MM.1S (cell line): ENCODE results near the gene PLXNA4.

Experiments used
- DNase-seq: peaks from one replicate; pipeline ENCODE4 v3.0.0-alpha.2; 2015
- H2AFZ ChIP-seq: fragments of 300-600 bp; sonication (generic); 2 replicates; pipeline ENCODE4 v1.6.0; 2016; ENCODE audit warnings: antibody characterized with exemption, low read length
- H3F3A ChIP-seq: fragments of 300-600 bp; sonication (generic); 2 replicates; pipeline ENCODE4 v1.6.1; 2016; ENCODE audit warnings: mild to moderate bottlenecking, antibody characterized with exemption, low read length, moderate library complexity, mixed read lengths; ENCODE audit not compliant: insufficient read depth
- H3K27ac ChIP-seq: fragments of 300-600 bp; sonication (generic); 2 replicates; pipeline ENCODE4 v1.5.1; 2016; ENCODE audit warnings: mild to moderate bottlenecking, low read length
- H3K27me3 ChIP-seq: fragments of 300-600 bp; sonication (generic); replicated peaks from 2 replicates; pipeline ENCODE4 v1.6.0; 2016; ENCODE audit warnings: low read length; ENCODE audit not compliant: insufficient read depth
- H3K36me3 ChIP-seq: fragments of 300-600 bp; sonication (generic); replicated peaks from 2 replicates; pipeline ENCODE4 v1.6.1; 2016; ENCODE audit warnings: mild to moderate bottlenecking, low read length, mixed read lengths; ENCODE audit not compliant: insufficient read depth
- H3K4me1 ChIP-seq: fragments of 300-600 bp; sonication (generic); 2 replicates; pipeline ENCODE4 v1.6.1; 2016; ENCODE audit warnings: low read length, mixed read lengths
- H3K4me2 ChIP-seq: fragments of 300-600 bp; sonication (generic); 2 replicates; pipeline ENCODE4 v1.6.0; 2016; ENCODE audit warnings: low read depth, low read length
- H3K4me3 ChIP-seq: fragments of 300-600 bp; sonication (generic); 2 replicates; pipeline ENCODE4 v1.5.1; 2016; ENCODE audit warnings: low read length, mixed read lengths
- H3K79me2 ChIP-seq: fragments of 300-600 bp; sonication (generic); 2 replicates; pipeline ENCODE4 v1.6.1; 2016; ENCODE audit warnings: mixed run types, low read length, mixed read lengths
- H3K9ac ChIP-seq: fragments of 300-600 bp; sonication (generic); 2 replicates; pipeline ENCODE4 v1.6.1; 2016; ENCODE audit warnings: low read length, mixed read lengths
- H3K9me2 ChIP-seq: fragments of 300-600 bp; sonication (generic); replicated peaks from 2 replicates; pipeline ENCODE4 v1.6.1; 2016; ENCODE audit warnings: mild to moderate bottlenecking, low read length, mixed read lengths; ENCODE audit not compliant: insufficient read depth
- H3K9me3 ChIP-seq: fragments of 300-600 bp; sonication (generic); replicated peaks from 2 replicates; pipeline ENCODE4 v1.6.1; 2016; ENCODE audit warnings: mild to moderate bottlenecking, low read length, mixed read lengths; ENCODE audit not compliant: insufficient read depth
- H4K20me1 ChIP-seq: fragments of 300-600 bp; sonication (generic); 2 replicates; pipeline ENCODE4 v1.6.1; 2016; ENCODE audit warnings: mild to moderate bottlenecking, low read length, moderate library complexity, mixed read lengths; ENCODE audit not compliant: insufficient read depth
- CTCF ChIP-seq: fragments of 300-600 bp; sonication (generic); IDR thresholded peaks from 2 replicates; pipeline ENCODE4 v1.5.1; 2016; ENCODE audit warnings: antibody characterized with exemption, low read length, mixed read lengths
- EZH2 ChIP-seq: fragments of 300-600 bp; sonication (generic); optimal IDR thresholded peaks from 2 replicates; pipeline ENCODE3; 2017; ENCODE audit warnings: low read depth, mild to moderate bottlenecking, antibody characterized with exemption, low read length, mixed read lengths
- EZH2phosphoT487 ChIP-seq: fragments of 300-600 bp; sonication (generic); IDR thresholded peaks from 2 replicates; pipeline ENCODE4 v1.6.1; 2018; ENCODE audit warnings: antibody characterized with exemption, low read length

PLXNA4 gene

GRCh38 chr7:132561763-132562162 is 14.5 kb downstream of the PLXNA4 start:
- Histone ChIP-seq H3K9me2 (no peaks in the 10 kb centered on the region), H3K4me1 (no peaks in the 10 kb centered on the region), H3K4me2 (no peak overlapping the region), H3K79me2 (no peaks in the 10 kb centered on the region), H4K20me1 (no peaks in the 10 kb centered on the region), H3K4me3 (no peak overlapping the region), H3K9me3 (no peaks in the 10 kb centered on the region), H3F3A (no peaks in the 10 kb centered on the region), H3K36me3 (no peaks in the 10 kb centered on the region), H3K9ac (no peak overlapping the region), H3K27me3 (peaks cover 4% of the 10 kb centered on the region; the same call in 1 of the 2 replicates), H2AFZ (no peak overlapping the region), H3K27ac (no peak overlapping the region)
- no peak for DNase-seq
- no peak for TF ChIP-seq CTCF
- TF ChIP-seq EZH2phosphoT487 = no peak
- TF ChIP-seq EZH2 = no peak

- H3K4me1 ChIP-seq = no peaks in the 10 kb centered on the region
- no peaks in the 10 kb centered on the region for H3K79me2 ChIP-seq
- no peak overlapping the region for H3K27ac ChIP-seq
- DNase-seq = no peak
- H3K4me2 ChIP-seq = no peak overlapping the region
- H4K20me1 ChIP-seq = no peaks in the 10 kb centered on the region
- no peak overlapping the region for H3K4me3 ChIP-seq
- H3K36me3 ChIP-seq = no peaks in the 10 kb centered on the region
- TF ChIP-seq EZH2 (no peak), EZH2phosphoT487 (no peak), CTCF (no peak)
- no peaks in the 10 kb centered on the region for H3F3A ChIP-seq
- no peaks in the 10 kb centered on the region for H3K9me3 ChIP-seq
- H3K27me3 ChIP-seq = peaks cover 4% of the 10 kb centered on the region; the same call in 1 of the 2 replicates
- H2AFZ ChIP-seq = no peak overlapping the region
- H3K9ac ChIP-seq = no peak overlapping the region
- H3K9me2 ChIP-seq = no peaks in the 10 kb centered on the region
Measured at GRCh38 chr7:132560825-132561529, 15.3 kb downstream of the PLXNA4 start.

GRCh38 chr7:132560105-132560504 is 16.2 kb downstream of the PLXNA4 start:
- H2AFZ ChIP-seq = no peak overlapping the region
- DNase-seq = no peak
- no peak overlapping the region for H3K4me2 ChIP-seq
- no peaks in the 10 kb centered on the region for H3K36me3 ChIP-seq
- H3K27ac ChIP-seq = no peak overlapping the region
- H4K20me1 ChIP-seq = no peaks in the 10 kb centered on the region
- no peak overlapping the region for H3K4me3 ChIP-seq
- H3F3A ChIP-seq = no peaks in the 10 kb centered on the region
- no peaks in the 10 kb centered on the region for H3K79me2 ChIP-seq
- H3K9ac ChIP-seq = no peak overlapping the region
- H3K9me3 ChIP-seq = no peaks in the 10 kb centered on the region
- H3K9me2 ChIP-seq = no peaks in the 10 kb centered on the region
- peaks cover 4% of the 10 kb centered on the region; the same call in 1 of the 2 replicates for H3K27me3 ChIP-seq
- H3K4me1 ChIP-seq = no peaks in the 10 kb centered on the region
- no peak for TF ChIP-seq EZH2
- no peak for TF ChIP-seq EZH2phosphoT487

- no peaks in the 10 kb centered on the region for H3K9me2 ChIP-seq
- H3K4me2 ChIP-seq = no peak overlapping the region
- H3K4me3 ChIP-seq = no peak overlapping the region
- H4K20me1 ChIP-seq = no peaks in the 10 kb centered on the region
- H3K9me3 ChIP-seq = no peaks in the 10 kb centered on the region
- no peak overlapping the region for H2AFZ ChIP-seq
- H3K27ac ChIP-seq = no peak overlapping the region
- DNase-seq = no peak
- no peaks in the 10 kb centered on the region for H3K4me1 ChIP-seq
- TF ChIP-seq EZH2 (no peak), EZH2phosphoT487 (no peak), CTCF (no peak)
- H3K79me2 ChIP-seq = no peaks in the 10 kb centered on the region
- no peak overlapping the region for H3K9ac ChIP-seq
- no peaks in the 10 kb centered on the region for H3F3A ChIP-seq
- H3K27me3 ChIP-seq = peaks cover 4% of the 10 kb centered on the region; the same call in 1 of the 2 replicates
- no peaks in the 10 kb centered on the region for H3K36me3 ChIP-seq
Measured at GRCh38 chr7:132558815-132559214, 17.5 kb downstream of the PLXNA4 start.
